Erythroblast (primary cell): Measurements from ENCODE around the gene OLFM1.
"Not testable (repeated sequence)": the region's sequence is repeated elsewhere in the genome, so short reads cannot be mapped to it uniquely, and the experiment has no call there.

ENCODE experiments used
- DNase-seq, 2 experiments: peaks; one replicate each; lab custom pipeline; 2025; lab: John Stamatoyannopoulos, UW
- GATA1 ChIP-seq: IDR thresholded peaks from 2 replicates; pipeline ENCODE4 v1.6.1; 2011; ENCODE audit warnings: low read depth, mild to moderate bottlenecking, control low read depth, low read length, moderate library complexity
- POLR2A ChIP-seq: IDR thresholded peaks from 2 replicates; pipeline ENCODE4 v1.6.1; 2011; ENCODE audit warnings: mild to moderate bottlenecking, low read length

Gene OLFM1

GRCh38 chr9:135107581-135108235 is 20.2 kb downstream of the OLFM1 start:
- no peak for DNase-seq
- no peak for TF ChIP-seq POLR2A
- TF ChIP-seq GATA1: no peak

- TF ChIP-seq POLR2A (no peak), GATA1 (no peak)
- no peak for DNase-seq
Measured at GRCh38 chr9:135108831-135109510, 21.5 kb downstream of the OLFM1 start.

- TF ChIP-seq GATA1: no peak
- no peak for TF ChIP-seq POLR2A
Measured at GRCh38 chr9:135109650-135110049, 22.2 kb downstream of the OLFM1 start.

DNA sequence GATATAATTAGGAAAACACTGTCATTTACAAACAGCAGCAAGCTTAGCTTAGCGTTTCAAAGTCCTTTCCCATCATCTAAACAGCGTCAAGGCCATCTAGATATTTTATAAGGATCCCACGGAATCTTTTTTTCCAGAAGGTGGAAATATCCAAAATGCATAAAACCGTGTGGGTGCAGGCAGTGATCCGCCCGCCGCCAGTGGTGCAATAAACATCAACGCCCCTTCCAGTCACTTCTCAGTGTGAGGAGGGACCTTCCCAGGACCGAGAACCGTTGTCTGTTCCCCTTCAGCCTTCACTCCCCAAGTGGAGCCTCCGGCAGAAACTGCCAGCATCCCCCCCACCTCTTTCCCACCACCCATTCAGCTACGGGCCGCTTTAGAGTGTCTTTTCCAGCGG is 22.9 kb downstream of the OLFM1 start:
- no peak for DNase-seq
- TF ChIP-seq POLR2A (no peak), GATA1 (no peak)

More at GRCh38 chr9:135109650-135110049, 22.2 kb downstream of the OLFM1 start:
- DNase-seq: no peak

DNA sequence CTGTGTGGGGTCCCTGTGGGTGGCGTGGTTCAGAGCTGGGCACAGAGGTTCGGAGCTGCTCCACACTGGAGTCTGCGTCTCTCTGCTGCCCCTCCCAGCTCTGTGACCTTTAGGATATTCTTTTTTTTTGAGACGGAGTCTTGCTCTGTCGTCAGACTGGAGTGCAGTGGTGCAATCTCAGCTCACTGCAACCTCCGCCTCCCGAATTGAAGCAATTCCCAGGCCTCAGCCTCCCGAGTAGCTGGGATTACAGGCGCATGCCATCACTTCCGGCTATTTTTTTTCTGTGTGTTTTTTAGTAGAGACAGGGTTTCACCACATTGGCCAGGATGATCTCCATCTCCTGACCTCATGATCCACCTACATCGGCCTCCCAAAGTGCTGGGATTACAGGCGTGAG is 24.1 kb downstream of the OLFM1 start:
- not testable (repeated sequence) for DNase-seq

DNA sequence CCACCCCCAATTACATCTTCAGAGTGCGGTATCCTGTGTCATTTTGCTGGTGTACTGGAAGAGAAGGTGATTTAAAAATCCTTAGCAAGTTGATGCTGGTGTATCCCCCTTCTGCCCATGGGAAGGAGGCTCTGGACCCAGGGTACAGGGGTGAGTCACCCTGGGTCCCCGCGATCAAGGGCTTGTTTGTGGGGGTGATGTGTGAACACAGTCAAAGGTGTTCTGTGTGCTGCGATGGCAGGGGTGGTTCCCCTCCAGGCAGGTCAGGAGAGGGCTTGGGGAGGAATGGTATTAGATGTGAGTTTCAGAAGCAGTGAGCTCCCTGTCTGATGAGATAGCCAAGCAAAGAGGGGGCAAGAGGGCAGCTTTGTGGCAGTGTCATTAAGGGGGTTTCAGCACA is 28.9 kb downstream of the OLFM1 start:
- TF ChIP-seq GATA1: no peak
- no peak for TF ChIP-seq POLR2A

GRCh38 chr9:135116881-135117280 is 29.4 kb downstream of the OLFM1 start:
- no peak for DNase-seq
- no peak for TF ChIP-seq GATA1
- TF ChIP-seq POLR2A: no peak

More for the DNA sequence above, 28.9 kb downstream of the OLFM1 start:
- no peak for DNase-seq

DNA sequence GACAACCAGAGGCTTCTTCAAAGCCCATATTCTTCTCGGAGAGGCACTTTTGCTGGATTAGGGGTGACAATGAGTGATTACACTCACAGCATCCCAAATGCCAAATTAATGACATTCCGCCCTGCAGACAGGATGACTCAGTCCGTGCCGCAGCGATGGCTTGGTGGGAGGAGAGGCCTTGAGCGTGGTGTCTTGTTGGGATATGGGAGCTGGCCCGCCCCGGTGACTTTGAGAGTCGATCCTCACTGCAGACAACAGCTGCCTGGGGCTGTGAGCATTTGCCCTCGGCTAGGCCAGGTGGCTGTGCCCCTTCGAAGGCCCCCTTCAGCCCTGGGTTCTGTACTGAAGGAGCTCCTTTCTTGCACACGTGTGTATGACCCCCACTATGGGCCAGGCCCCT is 29.8 kb downstream of the OLFM1 start:
- TF ChIP-seq GATA1: no peak
- TF ChIP-seq POLR2A: no peak
- no peak for DNase-seq

DNA sequence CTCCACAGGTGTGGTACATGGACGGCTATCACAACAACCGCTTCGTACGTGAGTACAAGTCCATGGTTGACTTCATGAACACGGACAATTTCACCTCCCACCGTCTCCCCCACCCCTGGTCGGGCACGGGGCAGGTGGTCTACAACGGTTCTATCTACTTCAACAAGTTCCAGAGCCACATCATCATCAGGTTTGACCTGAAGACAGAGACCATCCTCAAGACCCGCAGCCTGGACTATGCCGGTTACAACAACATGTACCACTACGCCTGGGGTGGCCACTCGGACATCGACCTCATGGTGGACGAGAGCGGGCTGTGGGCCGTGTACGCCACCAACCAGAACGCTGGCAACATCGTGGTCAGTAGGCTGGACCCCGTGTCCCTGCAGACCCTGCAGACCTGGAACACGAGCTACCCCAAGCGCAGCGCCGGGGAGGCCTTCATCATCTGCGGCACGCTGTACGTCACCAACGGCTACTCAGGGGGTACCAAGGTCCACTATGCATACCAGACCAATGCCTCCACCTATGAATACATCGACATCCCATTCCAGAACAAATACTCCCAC is 32.1 kb downstream of the OLFM1 start:
- TF ChIP-seq POLR2A (no peak), GATA1 (no peak)

GRCh38 chr9:135120249-135120648 is 32.8 kb downstream of the OLFM1 start:
- DNase-seq: no peak
- TF ChIP-seq POLR2A: no peak
- no peak for TF ChIP-seq GATA1

More for the DNA sequence above, 32.1 kb downstream of the OLFM1 start:
- no peak for DNase-seq

DNA sequence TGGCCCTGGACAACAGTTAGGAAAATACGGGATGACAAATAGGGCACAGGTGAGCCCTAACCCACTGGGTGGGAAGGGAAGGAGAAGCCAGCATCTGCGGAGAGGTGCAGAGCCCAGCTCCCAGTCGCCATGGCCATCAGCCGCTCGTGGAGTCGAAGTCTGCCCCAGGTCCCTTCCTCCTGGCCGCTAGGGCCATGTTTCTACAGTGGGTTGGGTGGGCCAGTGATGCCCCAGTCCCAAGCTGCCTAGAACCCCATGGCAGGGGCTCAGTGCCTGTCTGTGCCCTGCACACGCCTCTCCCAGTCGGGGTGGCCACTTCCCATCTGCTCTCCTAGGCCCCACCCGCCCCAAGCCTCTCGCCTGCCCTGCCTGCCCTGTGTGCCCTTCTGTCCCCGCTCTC is 34.8 kb downstream of the OLFM1 start:
- TF ChIP-seq GATA1 (no peak), POLR2A (no peak)

GRCh38 chr9:135123126-135123772 is 35.8 kb downstream of the OLFM1 start:
- no peak for DNase-seq
- TF ChIP-seq POLR2A (no peak), GATA1 (no peak)

More for the DNA sequence above, 34.8 kb downstream of the OLFM1 start:
- DNase-seq: no peak

GRCh38 chr9:135123773-135124134 is 36.3 kb downstream of the OLFM1 start:
- TF ChIP-seq POLR2A (no peak), GATA1 (no peak)

More at GRCh38 chr9:135123773-135124134, 36.3 kb downstream of the OLFM1 start:
- DNase-seq: no peak
